Endothelial cell of umbilical vein (primary cell): ENCODE results near the gene PAX2. TPM values are rescaled to one million over a fixed set of nuclear protein-coding genes. Genes with fewer than 3 reads are reported as not detected.

ENCODE experiments used
- BruUV-seq: library from RNA; stranded (reverse); fragments of 400-500 nt; replicated peaks from 2 replicates; lab custom pipeline; 2021; lab: Mats Ljungman, UMichigan
- CTCF ChIA-PET: fragments of 300-600, 350-600 bp; sonication (Branson Sonifier 250); formaldehyde crosslinking; loops from one replicate; lab custom pipeline; 2021; ENCODE audit warnings: antibody characterized with exemption, inconsistent platforms; lab: Charles Lee
- POLR2A ChIA-PET: fragments of 300-600, 350-600 bp; sonication (Branson Sonifier 250); formaldehyde crosslinking; loops from one replicate; lab custom pipeline; 2021; ENCODE audit warnings: antibody characterized with exemption, inconsistent platforms; lab: Charles Lee
- DNase-seq: peaks from one replicate; pipeline ENCODE4 v3.0.0-alpha.2; 2011; ENCODE audit warnings: low read depth, low spot score
- FAIRE-seq: peaks from 2 replicates; lab custom pipeline; 2011; peaks lifted over from hg19 to GRCh38; lab: Jason Lieb, UNC
- H2AFZ ChIP-seq: 2 replicates; pipeline ENCODE4 v1.6.0; 2012; ENCODE audit warnings: low read depth, low read length, control low read depth, inconsistent platforms
- H3K27ac ChIP-seq: 2 replicates; pipeline ENCODE4 v1.5.1; 2011; ENCODE audit warnings: low read depth, mild to moderate bottlenecking, control low read depth, low read length, moderate library complexity; ENCODE audit not compliant: insufficient read depth
- H3K27me3 ChIP-seq, 2 experiments: 2 replicates each; pipeline versions ENCODE4 v1.6.0 to v1.6.1; 2011; ENCODE audit warnings: low read length in 2 of 2, mixed read lengths in 1 of 2; ENCODE audit not compliant: control insufficient read depth in 2 of 2, insufficient read depth in 2 of 2
- H3K36me3 ChIP-seq, 2 experiments: 2 replicates in 1 of 2; 3 replicates in 1 of 2; pipeline ENCODE4 v1.5.1; 2011; ENCODE audit warnings: low read length in 2 of 2, mild to moderate bottlenecking in 1 of 2, moderate library complexity in 1 of 2; ENCODE audit not compliant: control insufficient read depth in 2 of 2, insufficient read depth in 2 of 2; ENCODE audit errors: extremely low read depth in 1 of 2
- H3K4me1 ChIP-seq: 3 replicates; pipeline ENCODE4 v1.5.1; 2011; ENCODE audit warnings: mild to moderate bottlenecking, low read length; ENCODE audit not compliant: control insufficient read depth, insufficient read depth; ENCODE audit errors: extremely low read depth
- H3K4me2 ChIP-seq: 2 replicates; pipeline ENCODE4 v1.6.1; 2011; ENCODE audit warnings: low read length, control low read depth, mixed read lengths; ENCODE audit not compliant: insufficient read depth
- H3K4me3 ChIP-seq, 3 experiments: fragments of 200-600 bp in 1 of 3; sonication (generic), shearing (Covaris generic) in 1 of 3; replicated peaks in 1 of 3; 2 replicates each; pipeline ENCODE4 v1.5.1; 2011 to 2016; ENCODE audit warnings: control low read depth in 3 of 3, low read length in 3 of 3, mild to moderate bottlenecking in 2 of 3, inconsistent platforms in 1 of 3, low read depth in 1 of 3, moderate library complexity in 1 of 3; ENCODE audit not compliant: insufficient read depth in 1 of 3
- H3K79me2 ChIP-seq: 2 replicates; pipeline ENCODE4 v1.6.0; 2012; ENCODE audit warnings: low read length, inconsistent platforms; ENCODE audit not compliant: control insufficient read depth, insufficient read depth
- H3K9ac ChIP-seq: replicated peaks from 2 replicates; pipeline ENCODE3; 2011; ENCODE audit warnings: low read length, control low read depth; ENCODE audit not compliant: insufficient read depth; ENCODE audit errors: extremely low read depth
- H3K9me1 ChIP-seq: replicated peaks from 3 replicates; pipeline ENCODE4 v1.6.0; 2011; ENCODE audit warnings: mild to moderate bottlenecking, low read length; ENCODE audit not compliant: control insufficient read depth, insufficient read depth; ENCODE audit errors: extremely low read depth
- H3K9me3 ChIP-seq: replicated peaks from 2 replicates; pipeline ENCODE4 v1.5.1; 2012; ENCODE audit warnings: low read length, inconsistent platforms; ENCODE audit not compliant: control insufficient read depth, insufficient read depth
- H4K20me1 ChIP-seq: replicated peaks from 2 replicates; pipeline ENCODE3; 2011; ENCODE audit warnings: mild to moderate bottlenecking, low read length; ENCODE audit not compliant: control insufficient read depth, insufficient read depth; ENCODE audit errors: extremely low read depth
- CTCF ChIP-seq, 2 donors: IDR thresholded peaks; 1 replicate in 1 of 2; 2 replicates in 1 of 2; pipeline ENCODE4 v1.5.1; 2011; ENCODE audit warnings: low read length in 2 of 2, mild to moderate bottlenecking in 2 of 2, moderate library complexity in 2 of 2, control low read depth in 1 of 2, inconsistent platforms in 1 of 2, low read depth in 1 of 2; ENCODE audit not compliant: insufficient read depth in 1 of 2; ENCODE audit errors: extremely low read depth in 1 of 2
- EZH2 ChIP-seq: IDR thresholded peaks from 2 replicates; pipeline ENCODE4 v1.6.1; 2012; ENCODE audit warnings: borderline replicate concordance, low read depth, mild to moderate bottlenecking, moderate library complexity, low read length, inconsistent platforms; ENCODE audit not compliant: severe bottlenecking
- FOS ChIP-seq: IDR thresholded peaks from 2 replicates; pipeline ENCODE4 v1.6.1; 2011; ENCODE audit warnings: mild to moderate bottlenecking, low read length, moderate library complexity, borderline replicate concordance; ENCODE audit not compliant: insufficient read depth
- GATA2 ChIP-seq: IDR thresholded peaks from 2 replicates; pipeline ENCODE4 v1.7.0; 2011; ENCODE audit warnings: low read depth, mild to moderate bottlenecking, moderate library complexity, mixed read lengths, low read length; ENCODE audit not compliant: insufficient read length, insufficient read depth
- JUN ChIP-seq: IDR thresholded peaks from 2 replicates; pipeline ENCODE4 v1.6.1; 2011; ENCODE audit warnings: borderline replicate concordance, low read depth; ENCODE audit not compliant: insufficient read length, insufficient read depth
- MAX ChIP-seq: IDR thresholded peaks from 2 replicates; pipeline ENCODE4 v1.6.1; 2011; ENCODE audit not compliant: insufficient read depth, insufficient read length
- MYC ChIP-seq: IDR thresholded peaks from one replicate; pipeline ENCODE4 v1.6.1; 2011; ENCODE audit warnings: mild to moderate bottlenecking, low read depth, low read length
- POLR2A ChIP-seq: IDR thresholded peaks from 2 replicates; pipeline ENCODE4 v1.6.1; 2012; ENCODE audit warnings: low read depth, mild to moderate bottlenecking, control low read depth, low read length
- POLR2AphosphoS5 ChIP-seq: IDR thresholded peaks from 2 replicates; pipeline ENCODE4 v1.6.1; 2012; ENCODE audit warnings: low read depth, mild to moderate bottlenecking, control low read depth, low read length, moderate library complexity; ENCODE audit not compliant: insufficient read depth
- dilution Hi-C: fragments of 300-500 bp; cut with MboI; formaldehyde crosslinking; loops from one replicate; pipeline ENCODE4 v1.15.0; 2019; ENCODE audit warnings: low sequenced_read_pairs; ENCODE audit not compliant: extremely low pct_ligation_motif_present
- intact Hi-C: fragments of 100-400 bp; cut with micrococcal nuclease; formaldehyde crosslinking; loops from one replicate; pipeline ENCODE4 v1.10.0; 2022
- polyA plus RNA-seq, 4 experiments: library from polyadenylated mRNA; depleted of rRNA in 3 of 4; stranded (reverse) in 3 of 4; unstranded in 1 of 4; fragments of >200 nt; gene quantifications; 2 replicates each; pipeline versions ENCODE4 v1.2.1 to v1.2.3, GENCODE V29; 2011 to 2012; ENCODE audit warnings: missing spikeins in 1 of 4
- total RNA-seq: library from RNA; stranded (reverse); gene quantifications from 2 replicates; pipeline ENCODE4 v1.2.3, GENCODE V29; 2021

PAX2 gene
- total and polyA plus RNA-seq, 2 donors (not counting 3 experiments of a cell fraction or from before 2014, with no cell fraction given) = not detected

GRCh38 chr10:100826031-100826651 is 80.8 kb downstream of the PAX2 start:
- Histone ChIP-seq H3K27ac (no peak overlapping the region), H3K79me2 (no peaks in the 10 kb centered on the region), H3K4me3 (no peak overlapping the region), H3K9me1 (no peaks in the 10 kb centered on the region), H3K9ac (no peak overlapping the region), H3K4me1 (peaks cover 4% of the 10 kb centered on the region), H4K20me1 (no peaks in the 10 kb centered on the region), H3K9me3 (no peaks in the 10 kb centered on the region), H3K4me2 (no peak overlapping the region), H2AFZ (no peak overlapping the region), H3K27me3 (peaks cover 75 to 88% of the 10 kb centered on the region in 2 experiments), H3K36me3 (no peaks in the 10 kb centered on the region)
- FAIRE-seq = no peak
- TF ChIP-seq POLR2AphosphoS5 (no peak), CTCF (IDR thresholded peaks at IDR 0.05; ENCODE audit: extremely low read depth in 1 of 2, insufficient read depth in 1 of 2, low read depth in 1 of 2, low read length in 2 of 2) (no peak), JUN (no peak), GATA2 (no peak), EZH2 (no peak), POLR2A (no peak), MYC (no peak), MAX (no peak), FOS (no peak)
- CTCF ChIA-PET = interaction anchor here (1.0 to 1.3 kb wide), 2 partner anchors 8 to 192 kb away, joined by 3 read pairs; no protein-coding TSS in a partner anchor
- no peak for DNase-seq
- intact Hi-C loops (loop anchor here (5.0 kb wide), 1 partner anchor 46 kb away; no protein-coding TSS in a partner anchor), dilution Hi-C loops (no loop called here)
- POLR2A ChIA-PET = no interaction called here
- BruUV-seq = no TSS peak
